Astrocyte of the cerebellum (primary cell): ENCODE data around the gene ARID5A.

Source experiments
- DNase-seq: peaks from one replicate; pipeline ENCODE4 v3.0.0-alpha.2; 2011; ENCODE audit warnings: low read depth
- H3K4me3 ChIP-seq: 2 replicates; pipeline ENCODE4 v1.5.1; 2011; ENCODE audit warnings: mild to moderate bottlenecking, low read depth, low read length, moderate library complexity
- CTCF ChIP-seq: IDR thresholded peaks from 2 replicates; pipeline ENCODE4 v1.5.1; 2012; ENCODE audit warnings: low read length, low read depth, moderate library complexity, mild to moderate bottlenecking; ENCODE audit errors: missing control alignments
- in situ Hi-C: cut with HindIII; loops from 2 replicates; pipeline ENCODE4 v1.10.0; 2017; ENCODE audit warnings: low sequenced_read_pairs

The ARID5A gene

GRCh38 chr2:96501886-96502810 is 34.4 kb upstream of the ARID5A start:
- no peak overlapping the region for H3K4me3 ChIP-seq
- DNase-seq, result no peak
- TF ChIP-seq CTCF, result no peak
- in situ Hi-C loops, result no loop called here

- in situ Hi-C loops, result no loop called here
- no peak for DNase-seq
- no peak for TF ChIP-seq CTCF
Observed at GRCh38 chr2:96502891-96503636, 33.5 kb upstream of the ARID5A start.

GRCh38 chr2:96503637-96504243 is 32.8 kb upstream of the ARID5A start:
- DNase-seq, result no peak
- H3K4me3 ChIP-seq, result no peak overlapping the region
- no peak for TF ChIP-seq CTCF
- in situ Hi-C loops, result no loop called here

More at GRCh38 chr2:96502891-96503636, 33.5 kb upstream of the ARID5A start:
- no peak overlapping the region for H3K4me3 ChIP-seq

GRCh38 chr2:96505231-96505889 is 31.2 kb upstream of the ARID5A start, which contains the start of gene NEURL3:
TSS of gene NEURL3 (minus strand) at chr2:96505357. CDS start at chr2:96505286, 71 bp downstream.
- no peak for DNase-seq
- TF ChIP-seq CTCF, result no peak
- in situ Hi-C loops, result no loop called here
- no peak within 1 kb of the TSS for H3K4me3 ChIP-seq

GRCh38 chr2:96506016-96506906 is 30.3 kb upstream of the ARID5A start:
- no peak for DNase-seq
- no peak overlapping the region for H3K4me3 ChIP-seq
- in situ Hi-C loops, result no loop called here
- no peak for TF ChIP-seq CTCF
